Head of caudate nucleus (tissue), 42 donors: Measurements from ENCODE around the gene RCL1.
A peak's percentile ranks its signal among the peaks of the same experiment; 100 is the strongest.
"Not testable (repeated sequence)": the region's sequence is repeated elsewhere in the genome, so short reads cannot be mapped to it uniquely, and the experiment has no call there.

Source experiments
- DNase-seq, 42 donors: peaks; one replicate each; pipeline versions ENCODE4 v3.0.0 to v3.0.0-alpha.2; 2020 to 2021; ENCODE audit warnings: mixed read lengths in 7 of 42
- intact Hi-C: fragments of 100-400 bp; cut with DNase I; formaldehyde crosslinking; loops from one replicate; pipeline ENCODE4 v1.15.0; 2022

Gene RCL1

GRCh38 chr9:4901401-4902134 is 108.8 kb downstream of the RCL1 start:
- intact Hi-C loops: not testable (repeated sequence)
- peak in 4 of 42 donors; percentile 11 to 47 (median 14) for DNase-seq

GRCh38 chr9:4902135-4902475 is 109.4 kb downstream of the RCL1 start:
- DNase-seq: no peak
- intact Hi-C loops: no loop called here

GRCh38 chr9:4904322-4905134 is 111.8 kb downstream of the RCL1 start:
- intact Hi-C loops: no loop called here
- no peak for DNase-seq

- intact Hi-C loops: no loop called here
- no peak for DNase-seq
Measured at GRCh38 chr9:4905135-4905490, 112.4 kb downstream of the RCL1 start.
